Measurements from ENCODE around the gene FUBP3.

DNA sequence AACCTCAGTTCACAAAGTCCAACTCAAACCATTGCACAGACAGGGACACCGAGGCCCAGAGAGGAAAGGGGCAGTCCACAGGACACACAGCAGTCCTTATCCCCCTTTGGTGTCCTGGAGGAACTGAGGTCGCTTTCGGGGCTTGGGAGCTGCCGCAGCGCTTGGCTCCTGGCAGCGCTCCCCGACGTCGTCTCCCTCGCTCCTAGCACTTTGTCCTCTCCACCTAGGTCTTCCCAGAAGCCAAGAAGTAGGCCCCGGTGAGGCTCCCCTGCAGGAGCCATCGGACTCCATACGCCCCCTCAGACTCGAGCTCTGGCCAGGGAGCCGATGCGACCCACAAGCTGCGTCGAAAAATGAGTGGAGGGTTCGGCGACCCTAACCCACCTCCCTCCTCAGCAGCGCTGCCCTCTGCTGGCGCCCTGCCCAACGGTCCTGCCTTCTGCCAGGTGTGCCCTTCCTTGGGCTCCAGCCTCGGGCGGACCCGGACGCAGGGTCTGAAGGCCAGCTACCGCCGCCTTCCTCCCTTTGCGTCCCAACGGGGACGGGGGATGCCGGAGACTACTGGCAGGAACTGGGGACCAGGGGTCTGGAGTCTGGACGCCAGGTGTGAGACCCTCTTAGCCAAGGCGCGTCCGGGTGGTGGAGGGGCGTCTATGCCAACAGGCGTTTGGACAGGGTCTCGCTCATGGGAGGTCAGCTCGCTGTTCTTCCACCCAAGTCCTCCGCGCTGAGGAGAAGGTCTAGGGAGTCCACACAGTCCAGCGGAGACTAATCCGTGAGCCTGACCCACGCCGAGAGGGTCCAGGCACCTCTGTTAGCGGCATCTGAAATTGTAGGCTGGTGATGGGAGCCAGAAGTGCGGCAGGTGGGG, 83.0 kb downstream of the FUBP3 start:
- TF ChIP-seq, protein P1, sequence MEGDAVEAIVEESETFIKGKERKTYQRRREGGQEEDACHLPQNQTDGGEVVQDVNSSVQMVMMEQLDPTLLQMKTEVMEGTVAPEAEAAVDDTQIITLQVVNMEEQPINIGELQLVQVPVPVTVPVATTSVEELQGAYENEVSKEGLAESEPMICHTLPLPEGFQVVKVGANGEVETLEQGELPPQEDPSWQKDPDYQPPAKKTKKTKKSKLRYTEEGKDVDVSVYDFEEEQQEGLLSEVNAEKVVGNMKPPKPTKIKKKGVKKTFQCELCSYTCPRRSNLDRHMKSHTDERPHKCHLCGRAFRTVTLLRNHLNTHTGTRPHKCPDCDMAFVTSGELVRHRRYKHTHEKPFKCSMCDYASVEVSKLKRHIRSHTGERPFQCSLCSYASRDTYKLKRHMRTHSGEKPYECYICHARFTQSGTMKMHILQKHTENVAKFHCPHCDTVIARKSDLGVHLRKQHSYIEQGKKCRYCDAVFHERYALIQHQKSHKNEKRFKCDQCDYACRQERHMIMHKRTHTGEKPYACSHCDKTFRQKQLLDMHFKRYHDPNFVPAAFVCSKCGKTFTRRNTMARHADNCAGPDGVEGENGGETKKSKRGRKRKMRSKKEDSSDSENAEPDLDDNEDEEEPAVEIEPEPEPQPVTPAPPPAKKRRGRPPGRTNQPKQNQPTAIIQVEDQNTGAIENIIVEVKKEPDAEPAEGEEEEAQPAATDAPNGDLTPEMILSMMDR (IDR thresholded peaks at IDR 0.05 in 8 of 11, conservative IDR thresholded peaks at IDR 0.05 in 3 of 11), result no peak
- TF ChIP-seq POLR2A (IDR thresholded peaks at IDR 0.05) (no peak), POLR2AphosphoS5 (IDR thresholded peaks at IDR 0.05) (no peak)
